H1 (cell line): Measurements from ENCODE around the gene PARP4. TPM values are rescaled to one million over a fixed set of nuclear protein-coding genes. Genes with fewer than 3 reads are reported as not detected.
"Not testable (repeated sequence)": the region's sequence is repeated elsewhere in the genome, so short reads cannot be mapped to it uniquely, and the experiment has no call there.

Source experiments
- CTCF ChIA-PET: fragments of 300-600 bp; sonication (Branson Sonifier 250); formaldehyde crosslinking; loops from one replicate; lab custom pipeline; 2021; ENCODE audit not compliant: partially characterized antibody; lab: Charles Lee
- POLR2A ChIA-PET: fragments of 300-600 bp; sonication (Branson Sonifier 250); formaldehyde crosslinking; loops from one replicate; lab custom pipeline; 2021; ENCODE audit warnings: inconsistent platforms; ENCODE audit not compliant: partially characterized antibody; lab: Charles Lee
- DNase-seq, 2 experiments: peaks; one replicate each; pipeline versions ENCODE4 v3.0.0 to v3.0.0-alpha.2; 2010 to 2022; ENCODE audit warnings: low spot score in 2 of 2, low read depth in 1 of 2, mixed read lengths in 1 of 2
- FAIRE-seq: peaks from 2 replicates; lab custom pipeline; 2011; peaks lifted over from hg19 to GRCh38; lab: Jason Lieb, UNC
- H2AFZ ChIP-seq: 2 replicates; pipeline ENCODE4 v1.8.1; 2012; ENCODE audit warnings: low read length, inconsistent platforms
- H2AK5ac ChIP-seq: 2 replicates; pipeline ENCODE4 v1.6.1; 2013; ENCODE audit warnings: low read depth, low read length
- H2BK120ac ChIP-seq: replicated peaks from 2 replicates; pipeline ENCODE3; 2013; ENCODE audit warnings: low read depth, low read length, inconsistent platforms
- H2BK12ac ChIP-seq: 2 replicates; pipeline ENCODE4 v1.6.1; 2013; ENCODE audit warnings: low read depth, low read length
- H2BK15ac ChIP-seq: 2 replicates; pipeline ENCODE4 v1.6.1; 2013; ENCODE audit warnings: low read length
- H2BK20ac ChIP-seq: 2 replicates; pipeline ENCODE4 v1.6.1; 2013; ENCODE audit warnings: low read length
- H2BK5ac ChIP-seq: 2 replicates; pipeline ENCODE4 v1.6.1; 2013; ENCODE audit warnings: low read depth, low read length
- H3K14ac ChIP-seq: 2 replicates; pipeline ENCODE4 v1.6.1; 2013; ENCODE audit warnings: inconsistent platforms; ENCODE audit not compliant: insufficient read length
- H3K18ac ChIP-seq: 2 replicates; pipeline ENCODE4 v1.6.1; 2013; ENCODE audit warnings: low read length; ENCODE audit errors: extremely low read depth
- H3K23ac ChIP-seq: 2 replicates; pipeline ENCODE4 v1.6.1; 2013; ENCODE audit warnings: inconsistent platforms; ENCODE audit not compliant: insufficient read length
- H3K23me2 ChIP-seq: 2 replicates; pipeline ENCODE4 v1.6.1; 2013; ENCODE audit warnings: low read depth, low read length
- H3K27ac ChIP-seq: 2 replicates; pipeline ENCODE4 v1.6.1; 2011; ENCODE audit warnings: low read depth, low read length, inconsistent platforms
- H3K27me3 ChIP-seq, 4 experiments: replicated peaks in 1 of 4; 1 replicate in 1 of 4; 2 replicates in 3 of 4; pipeline versions ENCODE4 v1.6.1 to v1.8.1; 2011 to 2013; ENCODE audit warnings: low read length in 3 of 4, mild to moderate bottlenecking in 3 of 4, inconsistent platforms in 2 of 4, mixed read lengths in 2 of 4, moderate library complexity in 1 of 4; ENCODE audit not compliant: control insufficient read depth in 3 of 4, insufficient read depth in 3 of 4; ENCODE audit errors: extremely low read depth in 1 of 4
- H3K36me3 ChIP-seq, 4 experiments: 2 replicates each; pipeline versions ENCODE4 v1.6.1 to v1.8.1; 2011 to 2013; ENCODE audit warnings: mild to moderate bottlenecking in 4 of 4, low read length in 3 of 4, moderate library complexity in 2 of 4, control low read depth in 1 of 4, inconsistent platforms in 1 of 4; ENCODE audit not compliant: insufficient read depth in 4 of 4, control insufficient read depth in 2 of 4
- H3K4ac ChIP-seq: replicated peaks from 2 replicates; pipeline ENCODE3; 2013; ENCODE audit warnings: low read length, low read depth, mixed read lengths, inconsistent platforms; ENCODE audit not compliant: insufficient read length
- H3K4me1 ChIP-seq, 4 experiments: replicated peaks in 1 of 4; 1 replicate in 1 of 4; 2 replicates in 3 of 4; pipeline versions ENCODE4 v1.6.1 to v1.8.1; 2011 to 2013; ENCODE audit warnings: low read length in 3 of 4, inconsistent platforms in 2 of 4, mixed read lengths in 1 of 4; ENCODE audit not compliant: insufficient read depth in 4 of 4, control insufficient read depth in 3 of 4
- H3K4me2 ChIP-seq, 2 experiments: 2 replicates each; pipeline versions ENCODE4 v1.6.1 to v1.8.1; 2011 to 2013; ENCODE audit warnings: low read depth in 2 of 2, low read length in 2 of 2, control low read depth in 1 of 2, inconsistent platforms in 1 of 2, mild to moderate bottlenecking in 1 of 2; ENCODE audit not compliant: insufficient read depth in 1 of 2
- H3K4me3 ChIP-seq, 4 experiments: fragments of 200-600, 300-600 bp in 1 of 4; sonication (generic), shearing (Covaris generic), sonication (Bioruptor Twin) in 1 of 4; 2 replicates each; pipeline versions ENCODE4 v1.5.1 to v1.8.1; 2011 to 2016; ENCODE audit warnings: low read length in 4 of 4, low read depth in 3 of 4, control low read depth in 2 of 4, inconsistent platforms in 2 of 4, mild to moderate bottlenecking in 2 of 4, mixed read lengths in 1 of 4, moderate library complexity in 1 of 4; ENCODE audit not compliant: insufficient read depth in 2 of 4; ENCODE audit errors: extremely low read depth in 1 of 4
- H3K56ac ChIP-seq: replicated peaks from 2 replicates; pipeline ENCODE3; 2013; ENCODE audit warnings: low read depth, mild to moderate bottlenecking, mixed read lengths, low read length, inconsistent platforms; ENCODE audit not compliant: insufficient read length
- H3K79me1 ChIP-seq: 2 replicates; pipeline ENCODE4 v1.6.1; 2013; ENCODE audit warnings: low read depth, low read length, control low read depth
- H3K79me2 ChIP-seq, 2 experiments: 2 replicates each; pipeline versions ENCODE4 v1.6.1 to v1.8.1; 2012 to 2013; ENCODE audit warnings: low read length in 2 of 2, mild to moderate bottlenecking in 2 of 2, inconsistent platforms in 1 of 2; ENCODE audit not compliant: insufficient read depth in 2 of 2, control insufficient read depth in 1 of 2
- H3K9ac ChIP-seq, 4 experiments: replicated peaks in 1 of 4; 1 replicate in 1 of 4; 2 replicates in 3 of 4; pipeline versions ENCODE4 v1.6.1 to v1.8.1; 2011 to 2013; ENCODE audit warnings: low read depth in 3 of 4, low read length in 3 of 4, control low read depth in 2 of 4, mild to moderate bottlenecking in 2 of 4, moderate library complexity in 2 of 4, inconsistent platforms in 1 of 4; ENCODE audit errors: extremely low read depth in 1 of 4
- H3K9me3 ChIP-seq, 2 experiments: 2 replicates each; pipeline versions ENCODE4 v1.6.1 to v1.8.1; 2012 to 2013; ENCODE audit warnings: mild to moderate bottlenecking in 2 of 2, moderate library complexity in 2 of 2, control low read depth in 1 of 2, inconsistent platforms in 1 of 2, low read depth in 1 of 2, low read length in 1 of 2, mixed read lengths in 1 of 2; ENCODE audit not compliant: insufficient read depth in 2 of 2
- H4K20me1 ChIP-seq, 2 experiments: replicated peaks in 1 of 2; 2 replicates each; pipeline versions ENCODE3 to v1.8.1; 2011 to 2013; ENCODE audit warnings: inconsistent platforms in 2 of 2, low read length in 2 of 2, mild to moderate bottlenecking in 1 of 2; ENCODE audit not compliant: insufficient read depth in 2 of 2, control insufficient read depth in 1 of 2
- H4K5ac ChIP-seq: 2 replicates; pipeline ENCODE4 v1.6.1; 2013; ENCODE audit warnings: low read length, low read depth, mixed read lengths, inconsistent platforms; ENCODE audit not compliant: insufficient read length
- H4K8ac ChIP-seq: 2 replicates; pipeline ENCODE4 v1.8.0; 2013; ENCODE audit warnings: mild to moderate bottlenecking, moderate library complexity, low read length, inconsistent platforms; ENCODE audit not compliant: insufficient read depth; ENCODE audit errors: extremely low read depth
- H4K91ac ChIP-seq: replicated peaks from 2 replicates; pipeline ENCODE3; 2013; ENCODE audit warnings: low read length, mixed read lengths, inconsistent platforms; ENCODE audit not compliant: insufficient read length
- WGBS, 2 experiments: shearing (Covaris generic) in 1 of 2; methylation state at CpG; one replicate each; pipeline versions ENCODE4 v1.1.6 to v1.1.7; 2013 to 2015; ENCODE audit warnings: low lambda C conversion rate in 2 of 2, mixed read lengths in 2 of 2, inconsistent platforms in 1 of 2, low coverage in 1 of 2, missing lambda C conversion rate in 1 of 2; ENCODE audit not compliant: insufficient replicate concordance in 2 of 2, insufficient coverage in 1 of 2, insufficient read length in 1 of 2; ENCODE audit errors: extremely low coverage in 1 of 2, missing lambda C conversion rate in 1 of 2; 5-methylcytosine and 5-hydroxymethylcytosine counted together
- polyA plus RNA-seq, 7 experiments: library from polyadenylated mRNA; depleted of rRNA in 3 of 7; stranded (reverse) in 5 of 7; unstranded in 2 of 7; fragments of >200 nt in 5 of 7; fragments of 200-250 nt in 2 of 7; gene quantifications; 1 replicate in 5 of 7; 2 replicates in 1 of 7; 4 replicates in 1 of 7; pipeline versions ENCODE4 v1.2.1 to v1.2.3, GENCODE V29; 2011 to 2013; ENCODE audit warnings: missing spikeins in 2 of 7, mixed read lengths in 2 of 7
- total RNA-seq: library from RNA; stranded (reverse); fragmentation: NEBNext Ultra II Directional; extraction: Animal tissue kit (Norgen Biotek cat#: 25700); gene quantifications from 2 replicates; pipeline ENCODE4 v1.2.1, GENCODE V29; 2021

Gene PARP4
- total and polyA plus RNA-seq, 2 of the 8 experiments (the other 6 are each of a cell fraction or from before 2014, with no cell fraction given) = 22.2 to 40.3 TPM

GRCh38 chr13:24506283-24506682, 6.3 kb downstream of the PARP4 start:
- H2BK12ac ChIP-seq = not testable (repeated sequence)
- peaks cover 0 to 25% of the 10 kb centered on the region in 2 experiments; a peak in 2 of 4 replicates for H3K79me2 ChIP-seq
- POLR2A ChIA-PET = interaction anchor here (1.1 kb wide), 1 partner anchor 8 kb away, joined by 3 read pairs; no protein-coding TSS in a partner anchor

More at GRCh38 chr13:24506283-24506682, 6.3 kb downstream of the PARP4 start:
- not testable (repeated sequence) for DNase-seq, H3K9ac ChIP-seq, H3K4me2 ChIP-seq, H3K23me2 ChIP-seq, H3K23ac ChIP-seq, H2BK5ac ChIP-seq, H3K79me1 ChIP-seq, H3K14ac ChIP-seq, H4K20me1 ChIP-seq, H3K4me3 ChIP-seq, H4K8ac ChIP-seq, H4K5ac ChIP-seq, H3K4ac ChIP-seq, H2AK5ac ChIP-seq, H2BK15ac ChIP-seq, H4K91ac ChIP-seq, H3K18ac ChIP-seq, H3K27ac ChIP-seq, FAIRE-seq, H3K36me3 ChIP-seq, H2BK120ac ChIP-seq, H3K56ac ChIP-seq, H2AFZ ChIP-seq, H3K4me1 ChIP-seq, H2BK20ac ChIP-seq, H3K9me3 ChIP-seq, H3K27me3 ChIP-seq
- CTCF ChIA-PET = interaction anchor here (1.1 to 1.4 kb wide), 2 partner anchors 13 to 35 kb away, joined by 3 read pairs; no protein-coding TSS in a partner anchor
- WGBS, 2 experiments = 91% methylated on average over 6 of the region's 6 CpGs; no CpG with 5 or more reads in 1 of the 2 experiments
